AG04450 (cell line): ENCODE data around the gene RABL3. TPM values are rescaled to one million over a fixed set of nuclear protein-coding genes. Genes with fewer than 3 reads are reported as not detected.
"Not testable (repeated sequence)": the region's sequence is repeated elsewhere in the genome, so short reads cannot be mapped to it uniquely, and the experiment has no call there.

Experiments
- CTCF ChIA-PET: fragments of 300-600, 350-600 bp; formaldehyde crosslinking; extraction: SDS; loops from one replicate; lab custom pipeline; 2022; ENCODE audit warnings: antibody characterized with exemption, inconsistent platforms; lab: Charles Lee
- POLR2A ChIA-PET: fragments of 350-600 bp; formaldehyde crosslinking; extraction: SDS; loops from one replicate; lab custom pipeline; 2021; ENCODE audit warnings: antibody characterized with exemption, inconsistent platforms; lab: Yijun Ruan, JAX
- DNase-seq: peaks from one replicate; pipeline ENCODE4 v3.0.0-alpha.2; 2011; ENCODE audit warnings: low read depth, low spot score
- H3K27ac ChIP-seq: one replicate; pipeline ENCODE4 v1.5.1; 2012; ENCODE audit warnings: low read depth, low read length, control low read depth
- H3K27me3 ChIP-seq: one replicate; pipeline ENCODE4 v1.6.0; 2012; ENCODE audit warnings: low read length; ENCODE audit not compliant: control insufficient read depth, insufficient read depth
- H3K4me3 ChIP-seq: 2 replicates; pipeline ENCODE4 v1.5.1; 2011; ENCODE audit warnings: mild to moderate bottlenecking, low read depth, low read length, control low read depth
- H3K9me3 ChIP-seq: 2 replicates; pipeline ENCODE4 v1.5.1; 2012; ENCODE audit warnings: low read length; ENCODE audit not compliant: control insufficient read depth, insufficient read depth
- CTCF ChIP-seq: IDR thresholded peaks from 2 replicates; pipeline ENCODE4 v1.5.1; 2011; ENCODE audit warnings: low read depth, low read length, control low read depth, inconsistent platforms
- polyA plus RNA-seq: library from polyadenylated mRNA; depleted of rRNA; stranded (reverse); fragments of >200 nt; gene quantifications from 2 replicates; pipeline ENCODE4 v1.2.3, GENCODE V29; 2011

The RABL3 gene
- polyA plus RNA-seq, 1 experiment: 9.3 TPM

GRCh38 chr3:120726791-120727190 lies 15.5 kb downstream of the RABL3 start:
- ChIA-PET POLR2A (no interaction called here), CTCF (interaction anchor here (0.6 kb wide), 1 partner anchor 166 kb away, joined by 4 read pairs; no protein-coding TSS in a partner anchor)
- Histone ChIP-seq H3K9me3 (no peaks in the 10 kb centered on the region), H3K27me3 (no peaks in the 10 kb centered on the region), H3K27ac (no peak overlapping the region), H3K4me3 (no peak overlapping the region)
- DNase-seq: no peak
- no peak for TF ChIP-seq CTCF

- POLR2A ChIA-PET, H3K9me3 ChIP-seq, DNase-seq, H3K27me3 ChIP-seq, H3K27ac ChIP-seq: not testable (repeated sequence)
- H3K4me3 ChIP-seq: peak overlapping the region; percentile 20; the same call in 1 of the 2 replicates
- CTCF ChIA-PET: interaction anchor here (0.6 to 1.3 kb wide), 2 partner anchors 105 to 160 kb away, joined by 3 to 4 read pairs; no protein-coding TSS in a partner anchor
Measured at GRCh38 chr3:120719167-120719834, 23.0 kb downstream of the RABL3 start.

- H3K27me3 ChIP-seq: no peaks in the 10 kb centered on the region
- no peak for DNase-seq
- no peak overlapping the region for H3K27ac ChIP-seq
- no peak for TF ChIP-seq CTCF
- H3K4me3 ChIP-seq: no peak overlapping the region
- no peaks in the 10 kb centered on the region for H3K9me3 ChIP-seq
- POLR2A ChIA-PET: no interaction called here
- CTCF ChIA-PET: no interaction called here
Measured at GRCh38 chr3:120713262-120713661, 29.1 kb downstream of the RABL3 start.

- TF ChIP-seq CTCF: no peak
- ChIA-PET POLR2A (no interaction called here), CTCF (no interaction called here)
- no peaks in the 10 kb centered on the region for H3K27me3 ChIP-seq
- no peak overlapping the region for H3K4me3 ChIP-seq
- no peaks in the 10 kb centered on the region for H3K9me3 ChIP-seq
- no peak overlapping the region for H3K27ac ChIP-seq
- no peak for DNase-seq
Measured at GRCh38 chr3:120710369-120710768, 31.9 kb downstream of the RABL3 start.

GRCh38 chr3:120708408-120708807 lies 33.9 kb downstream of the RABL3 start:
- POLR2A ChIA-PET: no interaction called here
- CTCF ChIA-PET: no interaction called here
- H3K4me3 ChIP-seq: no peak overlapping the region
- H3K27me3 ChIP-seq: no peaks in the 10 kb centered on the region
- no peaks in the 10 kb centered on the region for H3K9me3 ChIP-seq
- no peak for DNase-seq
- H3K27ac ChIP-seq: no peak overlapping the region
- no peak for TF ChIP-seq CTCF
